Measurements from ENCODE around the gene CYP2D6.

CYP2D6 gene

GRCh38 chr22:42084874-42085273 lies 45.7 kb downstream of the CYP2D6 start:
- no peak for DNase-seq (ENCODE audit: low spot score)

- DNase-seq (ENCODE audit: low spot score), result no peak
These were observed 47.5 kb downstream of the CYP2D6 start for GRCh38 chr22:42083119-42083518.

GRCh38 chr22:42080287-42080686 lies 50.3 kb downstream of the CYP2D6 start:
- peak; percentile 63 for DNase-seq (ENCODE audit: low spot score)

- peak; percentile 99 for DNase-seq (ENCODE audit: low spot score)
These were observed 51.0 kb downstream of the CYP2D6 start, which contains the start of gene SMDT1 for GRCh38 chr22:42079319-42080251. Gene SMDT1, plus strand, starts transcription at chr22:42079700. Its CDS starts 69 bp downstream, at chr22:42079769.

- no peak for DNase-seq (ENCODE audit: low spot score)
These were observed 51.9 kb downstream of the CYP2D6 start for GRCh38 chr22:42078469-42079318.

GRCh38 chr22:42077486-42078125 lies 53.0 kb downstream of the CYP2D6 start:
- no peak for DNase-seq (ENCODE audit: low spot score)

- no peak for DNase-seq (ENCODE audit: low spot score)
These were observed 53.7 kb downstream of the CYP2D6 start for GRCh38 chr22:42076764-42077485.
